Gastrocnemius medialis (tissue), 4 donors: ENCODE results near the gene NBL1. TPM values are rescaled to one million over a fixed set of nuclear protein-coding genes. Genes with fewer than 3 reads are reported as not detected.

Experiments
- ATAC-seq, 2 donors: fragments of 150-250 bp; one replicate each; pipeline ENCODE4 v1.9.1; 2016
- DNase-seq, 2 donors: peaks; one replicate each; pipeline ENCODE4 v3.0.0-alpha.2; 2019
- H3K27ac ChIP-seq, 4 donors: fragments of 200-600 bp; sonication (generic); 1 replicate in 1 of 4; 2 replicates in 3 of 4; pipeline ENCODE4 v1.5.1; 2016 to 2018; ENCODE audit warnings: mild to moderate bottlenecking in 2 of 4, moderate library complexity in 1 of 4
- H3K27me3 ChIP-seq, 3 donors: fragments of 200-600 bp; sonication (generic) in 2 of 3; 1 replicate in 1 of 3; 2 replicates in 2 of 3; pipeline versions ENCODE4 v1.5.1 to v1.6.0; 2016 to 2019; ENCODE audit warnings: mild to moderate bottlenecking in 1 of 3, moderate library complexity in 1 of 3
- H3K36me3 ChIP-seq, 2 donors: fragments of 200-600 bp; sonication (generic) in 1 of 2; one replicate each; pipeline ENCODE4 v1.5.1; 2017 to 2018
- H3K4me1 ChIP-seq, 2 donors: fragments of 200-600 bp; sonication (generic) in 1 of 2; one replicate each; pipeline ENCODE4 v1.5.1; 2016 to 2017; ENCODE audit warnings: mild to moderate bottlenecking in 2 of 2
- H3K4me3 ChIP-seq, 4 donors: fragments of 200-600 bp; sonication (generic) in 3 of 4; 1 replicate in 1 of 4; 2 replicates in 3 of 4; pipeline ENCODE4 v1.5.1; 2016 to 2019; ENCODE audit warnings: mild to moderate bottlenecking in 2 of 4
- H3K9me3 ChIP-seq, 3 donors: fragments of 200-600 bp; sonication (generic) in 2 of 3; 1 replicate in 1 of 3; 2 replicates in 2 of 3; pipeline ENCODE4 v1.5.1; 2016 to 2019
- POLR2A ChIP-seq, 2 donors: fragments of 450-650 bp; IDR thresholded peaks; one replicate each; pipeline ENCODE4 v1.6.1; 2017; ENCODE audit warnings: antibody characterized with exemption in 2 of 2, mild to moderate bottlenecking in 2 of 2, moderate library complexity in 2 of 2
- in situ Hi-C, 4 donors: fragments of 200-750 bp; cut with MboI; loops; one replicate each; pipeline versions ENCODE4 v1.15.0 to v1.8.0; 2017; ENCODE audit warnings: low sequenced_read_pairs in 4 of 4
- intact Hi-C: fragments of 100-400 bp; cut with DNase I; formaldehyde crosslinking; loops from one replicate; pipeline ENCODE4 v1.15.1; 2023; ENCODE audit warnings: low total_unique reads
- total RNA-seq, 4 donors: library from RNA; depleted of rRNA; stranded (reverse); fragments of >200 nt; gene quantifications; one replicate each; pipeline versions ENCODE4 v1.1.0 to v1.2.3, GENCODE V29; 2016
- TF ChIP-seq, protein P1 (sequence below), 5 experiments: fragments of 450-650 bp in 3 of 5; fragments of 200-600 bp in 2 of 5; sonication (generic) in 2 of 5; IDR thresholded peaks in 4 of 5; conservative IDR thresholded peaks in 1 of 5; 1 replicate in 4 of 5; 2 replicates in 1 of 5; pipeline ENCODE4 v1.5.1; 2016 to 2019; ENCODE audit warnings: antibody characterized with exemption in 5 of 5, mild to moderate bottlenecking in 3 of 5, moderate library complexity in 3 of 5

NBL1 gene
- total RNA-seq, 4 donors from 2014 or later, result 7.9 to 20.3 (median 16.3) TPM

DNA sequence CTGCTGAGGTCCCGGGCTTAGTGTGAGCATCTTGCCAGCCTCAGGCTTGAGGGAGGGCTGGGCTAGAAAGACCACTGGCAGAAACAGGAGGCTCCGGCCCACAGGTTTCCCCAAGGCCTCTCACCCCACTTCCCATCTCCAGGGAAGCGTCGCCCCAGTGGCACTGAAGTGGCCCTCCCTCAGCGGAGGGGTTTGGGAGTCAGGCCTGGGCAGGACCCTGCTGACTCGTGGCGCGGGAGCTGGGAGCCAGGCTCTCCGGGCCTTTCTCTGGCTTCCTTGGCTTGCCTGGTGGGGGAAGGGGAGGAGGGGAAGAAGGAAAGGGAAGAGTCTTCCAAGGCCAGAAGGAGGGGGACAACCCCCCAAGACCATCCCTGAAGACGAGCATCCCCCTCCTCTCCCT is 13.4 kb downstream of the NBL1 start:
- TF ChIP-seq POLR2A (IDR thresholded peaks at IDR 0.05), result no peak
- TF ChIP-seq, protein P1, sequence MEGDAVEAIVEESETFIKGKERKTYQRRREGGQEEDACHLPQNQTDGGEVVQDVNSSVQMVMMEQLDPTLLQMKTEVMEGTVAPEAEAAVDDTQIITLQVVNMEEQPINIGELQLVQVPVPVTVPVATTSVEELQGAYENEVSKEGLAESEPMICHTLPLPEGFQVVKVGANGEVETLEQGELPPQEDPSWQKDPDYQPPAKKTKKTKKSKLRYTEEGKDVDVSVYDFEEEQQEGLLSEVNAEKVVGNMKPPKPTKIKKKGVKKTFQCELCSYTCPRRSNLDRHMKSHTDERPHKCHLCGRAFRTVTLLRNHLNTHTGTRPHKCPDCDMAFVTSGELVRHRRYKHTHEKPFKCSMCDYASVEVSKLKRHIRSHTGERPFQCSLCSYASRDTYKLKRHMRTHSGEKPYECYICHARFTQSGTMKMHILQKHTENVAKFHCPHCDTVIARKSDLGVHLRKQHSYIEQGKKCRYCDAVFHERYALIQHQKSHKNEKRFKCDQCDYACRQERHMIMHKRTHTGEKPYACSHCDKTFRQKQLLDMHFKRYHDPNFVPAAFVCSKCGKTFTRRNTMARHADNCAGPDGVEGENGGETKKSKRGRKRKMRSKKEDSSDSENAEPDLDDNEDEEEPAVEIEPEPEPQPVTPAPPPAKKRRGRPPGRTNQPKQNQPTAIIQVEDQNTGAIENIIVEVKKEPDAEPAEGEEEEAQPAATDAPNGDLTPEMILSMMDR (IDR thresholded peaks at IDR 0.05 in 4 of 5, conservative IDR thresholded peaks at IDR 0.05 in 1 of 5), result no peak
- Histone ChIP-seq H3K4me3 (no peak overlapping the region), H3K4me1 (peaks cover 0 to 10% of the 10 kb centered on the region in 2 donors), H3K27ac (no peak overlapping the region), H3K36me3 (no peaks in the 10 kb centered on the region), H3K9me3 (no peaks in the 10 kb centered on the region), H3K27me3 (no peaks in the 10 kb centered on the region)
- intact Hi-C loops (loop anchor here (10.0 kb wide), 1 partner anchor 343 kb away; the partner anchor contains the start of genes AKR7A2 and SLC66A1), in situ Hi-C loops (loop anchor here in 2 of 4 donors (10.0 kb wide), 3 partner anchors 173 to 313 kb away; partner anchors contain the start of gene CAPZB (in 1 of the 2))
- ATAC-seq, result no peak
- DNase-seq, result no peak

DNA sequence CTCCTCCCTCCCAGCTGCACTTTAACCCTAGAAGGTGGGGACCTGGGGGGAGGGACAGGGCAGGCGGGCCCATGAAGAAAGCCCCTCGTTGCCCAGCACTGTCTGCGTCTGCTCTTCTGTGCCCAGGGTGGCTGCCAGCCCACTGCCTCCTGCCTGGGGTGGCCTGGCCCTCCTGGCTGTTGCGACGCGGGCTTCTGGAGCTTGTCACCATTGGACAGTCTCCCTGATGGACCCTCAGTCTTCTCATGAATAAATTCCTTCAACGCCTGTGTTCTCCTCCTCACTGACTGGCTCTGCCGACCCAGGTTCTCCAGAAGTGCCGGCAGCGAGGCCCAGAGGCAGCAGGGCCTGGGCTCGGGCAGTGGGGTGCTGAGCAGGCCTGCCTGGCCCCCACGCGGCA is 14.1 kb downstream of the NBL1 start:
- Histone ChIP-seq H3K27me3 (peaks cover 0 to 2% (median 0%) of the 10 kb centered on the region in 3 donors), H3K36me3 (no peaks in the 10 kb centered on the region), H3K4me1 (peaks cover 0 to 10% of the 10 kb centered on the region in 2 donors), H3K4me3 (no peak overlapping the region), H3K27ac (no peak overlapping the region), H3K9me3 (no peaks in the 10 kb centered on the region)
- TF ChIP-seq, protein P1 (IDR thresholded peaks at IDR 0.05 in 4 of 5, conservative IDR thresholded peaks at IDR 0.05 in 1 of 5), result no peak
- no peak for TF ChIP-seq POLR2A (IDR thresholded peaks at IDR 0.05)
- in situ Hi-C loops (loop anchor here in 2 of 4 donors (10.0 kb wide), 3 partner anchors 173 to 313 kb away; partner anchors contain the start of gene CAPZB (in 1 of the 2)), intact Hi-C loops (loop anchor here (10.0 kb wide), 1 partner anchor 343 kb away; the partner anchor contains the start of genes AKR7A2 and SLC66A1)
- ATAC-seq (no peak), DNase-seq (no peak)

DNA sequence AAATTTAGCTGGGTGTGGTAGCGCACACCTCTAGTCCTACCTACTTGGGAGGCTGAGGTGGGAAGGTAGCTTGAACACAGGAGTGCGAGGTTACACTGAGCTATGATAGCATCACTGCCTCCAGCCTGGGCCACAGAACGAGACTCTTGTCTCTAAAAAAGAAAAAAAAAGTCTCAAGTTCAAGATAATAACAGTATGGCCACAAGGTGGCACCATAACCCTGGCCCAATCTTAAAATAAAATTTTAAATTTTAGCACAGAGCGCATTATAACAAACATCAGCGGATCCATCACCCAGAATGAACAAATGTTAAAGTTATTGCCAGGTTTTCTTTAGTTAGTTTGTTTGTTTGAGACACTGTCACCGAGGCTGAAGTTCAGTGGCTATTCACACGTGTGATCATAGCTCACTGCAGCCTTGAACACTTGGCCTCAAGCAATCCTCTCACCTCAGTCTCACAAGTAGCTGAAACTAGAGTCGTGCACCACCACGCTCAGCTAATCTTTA is 17.7 kb downstream of the NBL1 start:
- ATAC-seq, result no peak
- no peak for DNase-seq
- no peak overlapping the region for H3K4me3 ChIP-seq
- peaks cover 24 to 31% (median 29%) of the 10 kb centered on the region in 3 donors for H3K27me3 ChIP-seq
- intact Hi-C loops (loop anchor here (1.0 kb wide), 1 partner anchor 43 kb away; no protein-coding TSS in a partner anchor), in situ Hi-C loops (no loop called here)
- peaks cover 0 to 3% of the 10 kb centered on the region in 2 donors for H3K4me1 ChIP-seq
- no peak overlapping the region for H3K27ac ChIP-seq
- H3K9me3 ChIP-seq, result no peaks in the 10 kb centered on the region
- H3K36me3 ChIP-seq, result no peaks in the 10 kb centered on the region
- TF ChIP-seq POLR2A (IDR thresholded peaks at IDR 0.05), result no peak
- TF ChIP-seq, protein P1 (IDR thresholded peaks at IDR 0.05 in 4 of 5, conservative IDR thresholded peaks at IDR 0.05 in 1 of 5), result peak; percentile 39 to 76 (median 43)

DNA sequence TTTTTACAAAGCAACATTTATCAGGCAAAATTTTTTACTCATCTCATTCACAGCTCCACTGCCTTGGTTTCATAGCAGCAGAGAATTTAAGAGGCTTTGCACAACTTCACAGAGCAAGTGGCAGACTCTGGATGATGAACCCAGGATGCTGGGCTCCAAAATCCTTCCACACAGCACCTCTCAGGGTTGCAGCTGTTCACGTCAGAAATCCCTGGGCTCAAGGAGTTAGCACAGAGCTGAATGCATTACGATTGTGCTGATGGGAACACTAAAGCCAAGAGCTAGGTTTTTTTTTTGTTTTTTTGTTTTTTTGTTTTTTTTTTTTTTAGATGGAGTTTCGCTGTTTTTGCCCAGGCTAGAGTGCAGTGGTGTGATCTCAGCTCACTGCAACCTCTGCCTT is 18.2 kb downstream of the NBL1 start:
- Histone ChIP-seq H3K27me3 (peaks cover 24 to 36% (median 33%) of the 10 kb centered on the region in 3 donors), H3K4me3 (no peak overlapping the region), H3K36me3 (no peaks in the 10 kb centered on the region), H3K27ac (no peak overlapping the region), H3K9me3 (no peaks in the 10 kb centered on the region), H3K4me1 (peaks cover 0 to 3% of the 10 kb centered on the region in 2 donors)
- intact Hi-C loops, result loop anchor here (1.0 kb wide), 1 partner anchor 42 kb away; no protein-coding TSS in a partner anchor
- ATAC-seq (no peak), DNase-seq (no peak)
- TF ChIP-seq POLR2A (IDR thresholded peaks at IDR 0.05), result no peak
- TF ChIP-seq, protein P1 (IDR thresholded peaks at IDR 0.05 in 4 of 5, conservative IDR thresholded peaks at IDR 0.05 in 1 of 5), result no peak
- in situ Hi-C loops, result no loop called here
